NAMALWA (cell line): Measurements from ENCODE around the gene MAP3K15.
A peak's percentile ranks its signal among the peaks of the same experiment; 100 is the strongest.

Experiments
- DNase-seq: peaks from one replicate; pipeline ENCODE4 v3.0.0-alpha.2; 2015; ENCODE audit warnings: low spot score

MAP3K15 gene

GRCh38 chrX:19392703-19393102, 122.6 kb downstream of the MAP3K15 start:
- no peak for DNase-seq

GRCh38 chrX:19392078-19392477, 123.2 kb downstream of the MAP3K15 start:
- DNase-seq = no peak

GRCh38 chrX:19389227-19389845, 126.0 kb downstream of the MAP3K15 start:
- no peak for DNase-seq

GRCh38 chrX:19388741-19389140, 126.6 kb downstream of the MAP3K15 start:
- DNase-seq = no peak

GRCh38 chrX:19388064-19388679, 127.1 kb downstream of the MAP3K15 start:
- no peak for DNase-seq

- no peak for DNase-seq
These were observed 128.6 kb downstream of the MAP3K15 start for GRCh38 chrX:19386679-19387078.

- DNase-seq = peak; percentile 69
These were observed 132.7 kb downstream of the MAP3K15 start for GRCh38 chrX:19382555-19383145.

- no peak for DNase-seq
These were observed 134.0 kb downstream of the MAP3K15 start for GRCh38 chrX:19381326-19381725.

GRCh38 chrX:19377799-19378198, 137.5 kb downstream of the MAP3K15 start:
- no peak for DNase-seq

GRCh38 chrX:19375546-19375945, 139.8 kb downstream of the MAP3K15 start:
- DNase-seq = no peak

- DNase-seq = no peak
These were observed 141.9 kb downstream of the MAP3K15 start for GRCh38 chrX:19373351-19373891.

- DNase-seq = no peak
These were observed 142.6 kb downstream of the MAP3K15 start for GRCh38 chrX:19372547-19373331.

GRCh38 chrX:19372170-19372546, 143.2 kb downstream of the MAP3K15 start:
- DNase-seq = peak; percentile 70

- no peak for DNase-seq
These were observed 145.2 kb downstream of the MAP3K15 start for GRCh38 chrX:19370061-19370460.

- no peak for DNase-seq
These were observed 146.7 kb downstream of the MAP3K15 start for GRCh38 chrX:19368576-19368975.

GRCh38 chrX:19361701-19362100, 153.6 kb downstream of the MAP3K15 start:
- DNase-seq = no peak

GRCh38 chrX:19360903-19361302, 154.4 kb downstream of the MAP3K15 start:
- no peak for DNase-seq

GRCh38 chrX:19358521-19358920, 156.8 kb downstream of the MAP3K15 start:
- no peak for DNase-seq

- DNase-seq = no peak
These were observed 160.7 kb downstream of the MAP3K15 start for GRCh38 chrX:19354625-19355024.

- no peak for DNase-seq
These were observed 164.3 kb downstream of the MAP3K15 start for GRCh38 chrX:19350941-19351384.

- DNase-seq = no peak
These were observed 166.0 kb downstream of the MAP3K15 start for GRCh38 chrX:19349264-19349663.

- no peak for DNase-seq
These were observed 167.4 kb downstream of the MAP3K15 start for GRCh38 chrX:19347916-19348315.

- peak; percentile 16 for DNase-seq
These were observed 170.6 kb downstream of the MAP3K15 start for GRCh38 chrX:19344661-19345060.
